Trophoblast cell (in vitro differentiated cells and primary cell): ENCODE results near the gene NBAS.
"Not testable (repeated sequence)": the region's sequence is repeated elsewhere in the genome, so short reads cannot be mapped to it uniquely, and the experiment has no call there.

Experiments used
- DNase-seq, 2 donors: peaks; one replicate each; pipeline ENCODE4 v3.0.0-alpha.2; 2016
- H2AFZ ChIP-seq: 2 replicates; pipeline ENCODE4 v1.6.1; 2013; ENCODE audit warnings: low read length, moderate library complexity, mild to moderate bottlenecking; ENCODE audit not compliant: insufficient read depth, poor library complexity
- H2AK5ac ChIP-seq: 2 replicates; pipeline ENCODE4 v1.6.1; 2013; ENCODE audit warnings: mild to moderate bottlenecking, low read length
- H2BK120ac ChIP-seq: 2 replicates; pipeline ENCODE4 v1.6.1; 2013; ENCODE audit warnings: low read length, mild to moderate bottlenecking, moderate library complexity; ENCODE audit not compliant: insufficient read depth, poor library complexity
- H2BK12ac ChIP-seq: 2 replicates; pipeline ENCODE4 v1.6.1; 2013; ENCODE audit warnings: mild to moderate bottlenecking, low read length, moderate library complexity
- H2BK5ac ChIP-seq: 2 replicates; pipeline ENCODE4 v1.6.1; 2013; ENCODE audit warnings: low read length, low read depth, moderate library complexity, mild to moderate bottlenecking; ENCODE audit not compliant: poor library complexity
- H3K14ac ChIP-seq: 2 replicates; pipeline ENCODE4 v1.6.1; 2013; ENCODE audit warnings: mild to moderate bottlenecking, low read length
- H3K18ac ChIP-seq: 2 replicates; pipeline ENCODE4 v1.6.1; 2013; ENCODE audit warnings: mild to moderate bottlenecking, low read length
- H3K23ac ChIP-seq: 2 replicates; pipeline ENCODE4 v1.6.1; 2013; ENCODE audit warnings: low read length
- H3K27ac ChIP-seq: 2 replicates; pipeline ENCODE4 v1.5.1; 2013; ENCODE audit warnings: low read depth, mild to moderate bottlenecking, inconsistent platforms, low read length, moderate library complexity
- H3K27me3 ChIP-seq: 2 replicates; pipeline ENCODE4 v1.6.1; 2013; ENCODE audit warnings: inconsistent platforms, mild to moderate bottlenecking, low read length, moderate library complexity; ENCODE audit not compliant: insufficient read depth
- H3K36me3 ChIP-seq, 2 experiments: 1 replicate in 1 of 2; 2 replicates in 1 of 2; pipeline ENCODE4 v1.6.1; 2013; ENCODE audit warnings: low read length in 2 of 2, mild to moderate bottlenecking in 2 of 2, moderate library complexity in 1 of 2; ENCODE audit not compliant: insufficient read depth in 2 of 2, control insufficient read depth in 1 of 2
- H3K4ac ChIP-seq: 2 replicates; pipeline ENCODE4 v1.6.1; 2013; ENCODE audit warnings: low read depth, mild to moderate bottlenecking, low read length, moderate library complexity
- H3K4me1 ChIP-seq, 2 experiments: 1 replicate in 1 of 2; 2 replicates in 1 of 2; pipeline ENCODE4 v1.6.1; 2013; ENCODE audit warnings: low read length in 2 of 2, mild to moderate bottlenecking in 2 of 2, moderate library complexity in 1 of 2; ENCODE audit not compliant: insufficient read depth in 2 of 2, control insufficient read depth in 1 of 2
- H3K4me2 ChIP-seq: 2 replicates; pipeline ENCODE4 v1.6.1; 2013; ENCODE audit warnings: inconsistent platforms, mild to moderate bottlenecking, low read length, moderate library complexity
- H3K4me3 ChIP-seq: 2 replicates; pipeline ENCODE4 v1.5.1; 2013; ENCODE audit warnings: mild to moderate bottlenecking, low read depth, low read length, inconsistent platforms
- H3K79me1 ChIP-seq: one replicate; pipeline ENCODE4 v1.6.1; 2013; ENCODE audit warnings: low read length
- H3K79me2 ChIP-seq: 2 replicates; pipeline ENCODE4 v1.6.1; 2013; ENCODE audit warnings: low read length, mild to moderate bottlenecking; ENCODE audit not compliant: control insufficient read depth, insufficient read depth, poor library complexity
- H3K9ac ChIP-seq: 2 replicates; pipeline ENCODE4 v1.6.1; 2013; ENCODE audit warnings: mild to moderate bottlenecking, low read length
- H3K9me3 ChIP-seq: 2 replicates; pipeline ENCODE4 v1.6.1; 2013; ENCODE audit warnings: low read depth, mild to moderate bottlenecking, control low read depth, inconsistent platforms, low read length; ENCODE audit not compliant: insufficient read depth
- H4K12ac ChIP-seq: 2 replicates; pipeline ENCODE4 v1.6.1; 2013; ENCODE audit warnings: low read depth, mild to moderate bottlenecking, low read length, moderate library complexity
- H4K8ac ChIP-seq: 2 replicates; pipeline ENCODE4 v1.6.1; 2013; ENCODE audit warnings: low read depth, mild to moderate bottlenecking, low read length, moderate library complexity
- H4K91ac ChIP-seq: one replicate; pipeline ENCODE4 v1.6.1; 2013; ENCODE audit warnings: low read depth, mild to moderate bottlenecking, low read length, moderate library complexity
- WGBS: extraction: QIAGEN DNeasy Blood & Tissue Kit; methylation state at CpG from one replicate; pipeline ENCODE4 v1.1.7; 2013; ENCODE audit warnings: missing lambda C conversion rate; ENCODE audit not compliant: insufficient read length, insufficient coverage; ENCODE audit errors: extremely low coverage; 5-methylcytosine and 5-hydroxymethylcytosine counted together

The NBAS gene

DNA sequence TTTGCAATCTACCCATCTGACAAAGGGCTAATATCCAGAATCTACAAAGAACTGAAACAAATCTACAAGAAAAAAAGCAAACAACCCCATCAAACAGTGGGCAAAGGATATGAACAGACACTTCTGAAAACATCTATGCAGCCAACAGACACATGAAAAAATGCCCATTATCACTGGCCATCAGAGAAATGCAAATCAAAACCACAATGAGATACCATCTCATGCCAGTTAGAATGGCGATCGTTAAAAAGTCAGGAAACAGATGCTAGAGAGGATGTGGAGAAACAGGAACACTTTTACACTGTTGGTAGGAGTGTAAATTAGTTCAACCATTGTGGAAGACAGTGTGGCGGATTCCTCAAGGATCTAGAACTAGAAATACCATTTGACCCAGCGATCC, 239.7 kb downstream of the NBAS start:
- not testable (repeated sequence) for H3K79me1 ChIP-seq, H4K8ac ChIP-seq, H3K27ac ChIP-seq, H3K4me2 ChIP-seq, H3K4me3 ChIP-seq, DNase-seq, H3K4ac ChIP-seq, H2BK120ac ChIP-seq, H2BK12ac ChIP-seq, H2AK5ac ChIP-seq, H3K9ac ChIP-seq, H2AFZ ChIP-seq, H3K9me3 ChIP-seq, H3K23ac ChIP-seq, H3K27me3 ChIP-seq, H3K4me1 ChIP-seq, H3K36me3 ChIP-seq, H3K18ac ChIP-seq, H3K79me2 ChIP-seq, H3K14ac ChIP-seq, H2BK5ac ChIP-seq, H4K12ac ChIP-seq, H4K91ac ChIP-seq
- no CpG with 5 or more reads among the region's 4 CpGs for WGBS

DNA sequence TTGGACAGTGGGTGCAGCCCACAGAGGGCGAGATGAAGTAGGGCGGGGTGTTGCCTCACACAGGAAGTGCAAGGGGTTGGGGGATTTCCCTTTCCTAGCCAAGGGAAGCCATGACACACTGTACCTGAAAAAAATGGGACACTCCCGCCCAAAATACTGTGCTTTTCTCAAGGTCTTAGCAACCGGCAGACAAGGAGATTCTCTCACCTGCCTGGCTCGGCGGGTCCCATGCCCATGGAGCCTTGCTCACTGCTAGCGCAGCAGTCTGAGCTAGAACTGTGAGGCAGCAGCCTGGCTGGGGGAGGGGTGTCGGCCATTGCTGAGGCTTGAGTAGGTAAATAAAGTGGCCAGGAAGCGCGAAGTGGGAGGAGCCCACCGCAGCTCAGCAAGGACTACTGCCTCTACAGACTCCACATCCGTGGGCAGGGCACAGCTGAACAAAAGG, 244.7 kb downstream of the NBAS start:
- H2BK5ac ChIP-seq: no peak overlapping the region
- H3K4ac ChIP-seq: no peak overlapping the region
- no peak overlapping the region for H2BK120ac ChIP-seq
- no peaks in the 10 kb centered on the region for H3K4me1 ChIP-seq
- no CpG with 5 or more reads among the region's 12 CpGs for WGBS
- no peak overlapping the region for H3K27ac ChIP-seq
- no peak overlapping the region for H4K8ac ChIP-seq
- H3K79me1 ChIP-seq: no peaks in the 10 kb centered on the region
- H3K23ac ChIP-seq: no peak overlapping the region
- no peaks in the 10 kb centered on the region for H3K79me2 ChIP-seq
- DNase-seq: no peak
- no peaks in the 10 kb centered on the region for H3K27me3 ChIP-seq
- no peak overlapping the region for H2AK5ac ChIP-seq
- no peak overlapping the region for H3K4me2 ChIP-seq
- no peak overlapping the region for H2BK12ac ChIP-seq
- no peak overlapping the region for H4K12ac ChIP-seq
- H3K9ac ChIP-seq: no peak overlapping the region
- H2AFZ ChIP-seq: no peak overlapping the region
- no peak overlapping the region for H3K18ac ChIP-seq
- no peak overlapping the region for H3K4me3 ChIP-seq
- H4K91ac ChIP-seq: no peak overlapping the region
- H3K36me3 ChIP-seq: peaks cover 0 to 2% of the 10 kb centered on the region in 2 experiments
- H3K9me3 ChIP-seq: no peaks in the 10 kb centered on the region
- no peak overlapping the region for H3K14ac ChIP-seq

DNA sequence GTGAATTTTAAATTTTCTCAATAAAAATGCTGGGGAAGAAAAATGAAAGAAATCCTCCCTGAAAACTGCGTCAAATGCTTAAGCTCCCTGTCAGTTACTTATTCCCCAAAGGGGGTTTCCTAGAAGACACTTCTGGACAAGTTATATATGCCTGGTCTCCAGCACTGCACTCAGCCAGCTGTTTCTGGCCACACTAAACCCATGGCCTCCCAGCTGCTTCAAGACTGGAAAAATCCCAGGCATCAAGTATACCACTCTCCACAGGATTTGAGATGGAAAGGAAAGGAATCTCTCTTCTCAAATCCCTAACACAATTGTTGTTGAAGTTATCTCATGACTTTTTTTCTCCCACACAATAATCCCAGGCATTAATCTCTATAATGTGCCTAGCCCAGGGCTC, 245.7 kb downstream of the NBAS start:
- Histone ChIP-seq H2BK120ac (no peak overlapping the region), H3K14ac (no peak overlapping the region), H2AK5ac (no peak overlapping the region), H3K4ac (no peak overlapping the region), H4K91ac (no peak overlapping the region), H3K4me3 (no peak overlapping the region), H3K79me1 (no peaks in the 10 kb centered on the region), H4K8ac (no peak overlapping the region), H3K23ac (no peak overlapping the region), H3K27me3 (no peaks in the 10 kb centered on the region), H2BK12ac (no peak overlapping the region), H4K12ac (no peak overlapping the region), H3K79me2 (no peaks in the 10 kb centered on the region), H3K27ac (no peak overlapping the region), H3K18ac (no peak overlapping the region), H3K9ac (no peak overlapping the region), H3K4me1 (no peaks in the 10 kb centered on the region), H3K9me3 (no peaks in the 10 kb centered on the region), H3K36me3 (peaks cover 0 to 2% of the 10 kb centered on the region in 2 experiments), H2AFZ (no peak overlapping the region), H2BK5ac (no peak overlapping the region), H3K4me2 (no peak overlapping the region)
- WGBS: no CpG with 5 or more reads among the region's 1 CpG
- no peak for DNase-seq

DNA sequence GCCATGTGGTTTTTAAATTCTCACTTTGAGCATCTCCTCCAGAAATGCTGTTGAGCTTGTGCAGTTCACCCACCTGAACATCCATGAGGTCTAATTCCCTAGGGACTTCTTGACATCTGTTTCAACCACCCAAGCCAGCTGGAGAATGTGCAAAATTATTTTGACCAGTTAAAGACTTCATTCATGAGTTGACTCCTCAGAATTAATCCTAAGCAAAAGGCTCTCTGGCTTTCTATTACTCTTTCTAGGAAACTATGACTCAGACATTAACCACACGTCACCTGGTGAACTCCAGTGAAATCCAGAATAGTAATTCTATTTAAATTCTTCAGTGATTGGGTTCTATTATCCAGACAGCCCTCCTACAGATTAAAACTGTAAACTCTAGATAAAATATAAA, 247.5 kb downstream of the NBAS start:
- Histone ChIP-seq H3K79me1 (no peaks in the 10 kb centered on the region), H3K18ac (no peak overlapping the region), H3K4me2 (no peak overlapping the region), H2BK12ac (no peak overlapping the region), H3K23ac (no peak overlapping the region), H3K14ac (no peak overlapping the region), H3K9ac (no peak overlapping the region), H3K4me1 (no peaks in the 10 kb centered on the region), H3K27ac (no peak overlapping the region), H4K12ac (no peak overlapping the region), H3K4ac (no peak overlapping the region), H3K27me3 (no peaks in the 10 kb centered on the region), H3K9me3 (no peaks in the 10 kb centered on the region), H2BK120ac (no peak overlapping the region), H2BK5ac (no peak overlapping the region), H2AFZ (no peak overlapping the region), H4K91ac (no peak overlapping the region), H3K4me3 (no peak overlapping the region), H3K79me2 (no peaks in the 10 kb centered on the region), H4K8ac (no peak overlapping the region), H2AK5ac (no peak overlapping the region), H3K36me3 (peaks cover 0 to 2% of the 10 kb centered on the region in 2 experiments)
- no peak for DNase-seq
- WGBS: no CpG with 5 or more reads among the region's 1 CpG
